GM19099 (cell line): ENCODE measurements around the gene MS4A2.

ENCODE experiments used
- POLR2A ChIP-seq: IDR thresholded peaks from 3 replicates; pipeline ENCODE4 v1.6.1; 2011; ENCODE audit warnings: low read depth; ENCODE audit not compliant: insufficient read length; ENCODE audit errors: extremely low read depth

MS4A2 gene

GRCh38 chr11:60088364-60088763 is at the start of gene MS4A2:
TSS of gene MS4A2 (plus strand) at chr11:60088664. CDS start at chr11:60088766, 102 bp downstream.
- no peak for TF ChIP-seq POLR2A

DNA sequence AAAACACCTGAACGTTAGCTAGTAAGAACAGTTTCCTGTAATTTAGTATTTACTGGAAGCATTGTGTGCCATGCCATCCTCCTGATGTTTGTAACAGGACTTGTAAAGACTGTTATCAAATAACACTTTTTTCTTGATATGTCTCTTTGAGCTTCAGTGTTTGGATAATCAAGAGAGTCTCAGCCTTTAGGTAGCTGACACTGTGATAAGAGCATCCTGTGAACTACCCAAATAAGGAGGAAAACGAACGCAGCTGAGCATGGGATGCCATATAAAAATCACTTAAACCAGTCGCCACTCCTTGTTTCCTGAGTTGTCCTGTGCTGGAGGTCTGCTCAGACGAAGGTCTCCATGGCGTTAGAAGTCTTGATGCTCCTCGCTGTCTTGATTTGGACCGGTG is 48.4 kb upstream of the MS4A2 start, which contains the start of gene OOSP2:
Gene OOSP2, plus strand, starts transcription at position 301 of the 400 bp plus-strand sequence. Its CDS starts 51 bp downstream, at position 352.
- no peak for TF ChIP-seq POLR2A

DNA sequence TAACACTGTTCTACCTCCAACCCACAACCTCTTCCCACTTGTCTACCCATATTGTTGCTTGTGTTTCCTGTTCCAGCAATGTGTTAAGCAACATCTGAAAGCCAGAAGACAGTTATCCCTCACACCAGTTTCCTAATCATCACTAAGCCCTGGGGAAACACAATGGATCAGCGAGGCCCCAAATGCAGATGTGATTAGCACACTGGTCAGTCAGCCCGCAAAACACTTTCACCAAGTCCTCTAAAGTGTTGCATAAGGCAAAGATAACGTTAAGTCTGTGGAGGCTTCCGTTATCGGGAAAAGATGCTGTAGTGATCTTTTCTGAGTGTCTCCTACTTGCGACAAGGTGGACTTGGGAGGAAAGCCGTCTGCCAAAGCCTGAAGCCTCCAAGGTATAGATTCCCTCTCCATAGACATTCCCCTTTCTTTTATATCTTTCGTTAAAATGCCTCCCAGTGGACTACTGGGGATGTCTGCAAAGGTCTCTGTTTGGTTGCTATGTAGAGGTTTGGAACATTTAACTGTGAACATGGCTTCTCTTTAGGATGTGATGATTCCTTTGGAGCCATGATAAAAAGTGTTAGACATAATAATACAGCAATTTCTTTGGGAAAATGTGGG is 32.0 kb upstream of the MS4A2 start, which contains the start of gene MS4A3:
Gene MS4A3, plus strand, starts transcription at position 317 of the 621 bp plus-strand sequence. CDS start 4,496 bp downstream, outside the sequence.
- TF ChIP-seq POLR2A, result no peak

DNA sequence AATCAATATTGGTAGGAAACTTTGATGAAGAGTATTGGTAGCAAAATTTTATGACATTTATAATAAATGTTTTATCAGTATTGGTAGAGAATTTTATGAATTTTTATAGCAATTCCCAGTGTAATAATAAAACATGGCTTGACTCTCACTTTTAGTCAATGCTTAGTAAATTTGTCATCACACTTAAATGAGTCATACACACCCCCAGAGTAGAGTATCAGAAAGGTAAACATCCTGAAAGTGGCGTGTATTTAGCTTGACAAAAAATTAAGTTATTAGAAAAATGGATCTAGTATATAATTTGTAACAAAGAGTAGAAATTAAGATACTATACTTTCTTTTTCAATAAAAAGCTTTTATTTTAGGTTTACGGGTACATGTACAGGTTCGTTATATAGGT is 29.4 kb upstream of the MS4A2 start:
- no peak for TF ChIP-seq POLR2A

- no peak for TF ChIP-seq POLR2A
Observed at GRCh38 chr11:60059521-60060240, 28.8 kb upstream of the MS4A2 start.

DNA sequence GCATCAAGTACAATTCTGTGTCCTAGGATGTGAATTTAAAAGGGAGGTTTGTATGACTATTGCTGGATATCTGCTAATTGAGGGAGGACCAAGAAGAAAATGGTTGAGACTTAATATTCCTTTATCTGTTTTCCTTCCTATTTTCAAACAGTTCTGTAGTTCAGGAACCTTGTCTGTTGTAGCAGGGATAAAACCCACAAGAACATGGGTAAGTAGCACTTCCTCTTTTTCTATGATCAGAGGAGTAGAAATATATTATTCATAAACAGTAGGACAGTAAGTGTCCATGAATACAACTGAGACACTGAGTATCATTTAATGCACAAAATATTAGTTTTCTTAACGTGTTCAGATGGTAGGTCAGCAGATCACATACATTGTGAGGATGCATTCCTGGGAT is 24.4 kb upstream of the MS4A2 start:
- no peak for TF ChIP-seq POLR2A

DNA sequence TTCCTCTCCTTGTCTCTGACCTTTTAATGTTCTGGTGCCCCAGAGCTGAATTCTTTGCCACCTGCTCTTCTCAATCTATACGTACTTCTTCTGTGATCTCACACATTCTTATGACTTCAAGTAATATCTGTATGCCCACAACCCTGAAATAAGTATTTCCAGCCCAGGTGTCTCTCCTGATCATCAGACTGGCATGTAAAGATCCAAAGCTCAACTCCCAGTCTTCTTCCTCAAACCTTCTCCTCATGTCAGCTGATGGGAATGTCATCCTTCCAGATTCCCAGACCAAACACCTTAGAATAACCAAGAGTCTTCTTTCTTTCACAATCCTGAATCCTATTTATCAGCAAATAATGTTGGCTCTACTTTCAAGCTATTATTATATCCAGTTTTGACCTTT is 22.7 kb upstream of the MS4A2 start:
- no peak for TF ChIP-seq POLR2A

DNA sequence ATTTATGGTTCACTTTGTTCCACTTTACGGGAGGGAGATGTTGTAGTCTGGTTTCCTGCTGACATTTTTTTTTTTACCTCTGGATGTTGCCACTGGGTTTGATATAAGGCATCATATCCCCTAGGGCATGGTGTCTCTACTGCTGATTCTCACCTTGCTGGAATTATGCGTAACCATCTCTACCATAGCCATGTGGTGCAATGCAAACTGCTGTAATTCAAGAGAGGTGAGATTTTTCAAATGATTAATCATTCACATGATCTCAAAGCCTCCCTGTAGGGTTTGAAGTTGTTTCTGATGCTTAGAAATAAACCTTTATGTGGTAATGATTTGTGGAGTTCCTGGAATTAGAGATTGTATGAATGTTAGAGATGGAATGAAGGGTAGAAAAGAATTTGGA is 19.0 kb upstream of the MS4A2 start:
- TF ChIP-seq POLR2A, result no peak

- TF ChIP-seq POLR2A, result no peak
Observed at GRCh38 chr11:60077216-60077817, 11.1 kb upstream of the MS4A2 start.

DNA sequence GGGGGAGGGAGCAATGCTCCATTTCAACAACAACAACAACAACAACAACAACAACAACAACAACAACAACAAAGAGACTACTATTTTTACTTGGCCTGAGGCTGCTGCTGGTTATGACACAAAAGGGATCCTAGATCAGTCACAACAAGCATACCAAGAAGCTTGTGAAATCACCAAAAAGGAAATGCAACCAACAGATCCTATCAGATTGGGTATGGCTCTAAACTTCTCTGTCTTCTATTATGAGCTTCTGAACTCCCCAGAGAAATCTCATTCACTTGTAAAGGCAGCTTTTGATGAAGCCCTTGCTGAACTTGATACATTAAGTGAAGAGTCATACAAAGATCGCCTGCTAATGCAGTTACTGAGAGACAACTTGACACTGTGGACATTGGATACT is 10.5 kb upstream of the MS4A2 start:
- TF ChIP-seq POLR2A, result no peak

- no peak for TF ChIP-seq POLR2A
Observed at GRCh38 chr11:60078745-60079144, 9.7 kb upstream of the MS4A2 start.

DNA sequence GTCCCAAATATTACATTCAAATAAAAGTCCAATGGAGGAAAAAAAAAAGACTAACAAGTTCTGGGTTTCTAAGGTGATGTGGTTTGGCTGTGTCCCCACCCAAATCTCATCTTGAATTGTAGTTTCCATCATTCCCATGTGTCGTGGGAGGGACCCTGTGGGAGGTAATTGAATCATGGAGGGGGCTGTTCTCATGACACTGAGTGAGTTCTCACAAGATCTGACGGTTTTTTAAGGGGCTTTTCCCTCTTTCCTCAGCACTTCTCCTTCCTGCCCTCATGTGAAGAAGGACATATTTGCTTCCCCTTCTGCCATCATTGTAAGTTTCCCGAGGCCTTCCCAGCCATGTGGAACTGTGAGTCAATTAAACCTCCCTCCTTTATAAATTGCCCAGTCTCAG is 7.9 kb upstream of the MS4A2 start:
- no peak for TF ChIP-seq POLR2A

GRCh38 chr11:60084631-60085273 is 3.7 kb upstream of the MS4A2 start:
- no peak for TF ChIP-seq POLR2A

DNA sequence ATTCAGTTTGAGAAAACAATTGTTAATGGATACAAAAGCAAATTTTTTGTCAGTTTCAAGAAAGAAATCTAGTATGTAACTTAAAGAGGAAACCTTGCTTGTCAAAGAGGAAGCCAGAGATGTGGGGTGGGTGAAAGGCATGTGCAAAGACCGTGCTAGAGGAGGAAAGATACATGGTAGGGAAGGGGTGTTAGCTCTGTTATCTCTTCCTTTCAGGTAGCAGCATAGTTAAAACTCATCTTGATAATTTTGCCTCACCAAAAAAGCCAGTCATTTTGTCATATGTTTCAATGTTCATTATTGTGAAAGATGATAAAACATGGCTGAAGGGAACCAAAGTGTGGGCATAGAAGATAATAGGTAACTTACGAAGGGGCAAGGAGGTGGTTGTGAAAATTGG is 2.6 kb upstream of the MS4A2 start:
- TF ChIP-seq POLR2A, result no peak

- no peak for TF ChIP-seq POLR2A
Observed at GRCh38 chr11:60087239-60087638, 1.2 kb upstream of the MS4A2 start.
